NCI-H2196 (cell line): ENCODE data around the gene OLA1.

Source experiments
- DNase-seq: peaks from one replicate; lab custom pipeline; 2025; ENCODE audit not compliant: unreplicated experiment; lab: John Stamatoyannopoulos, UW

The OLA1 gene

DNA sequence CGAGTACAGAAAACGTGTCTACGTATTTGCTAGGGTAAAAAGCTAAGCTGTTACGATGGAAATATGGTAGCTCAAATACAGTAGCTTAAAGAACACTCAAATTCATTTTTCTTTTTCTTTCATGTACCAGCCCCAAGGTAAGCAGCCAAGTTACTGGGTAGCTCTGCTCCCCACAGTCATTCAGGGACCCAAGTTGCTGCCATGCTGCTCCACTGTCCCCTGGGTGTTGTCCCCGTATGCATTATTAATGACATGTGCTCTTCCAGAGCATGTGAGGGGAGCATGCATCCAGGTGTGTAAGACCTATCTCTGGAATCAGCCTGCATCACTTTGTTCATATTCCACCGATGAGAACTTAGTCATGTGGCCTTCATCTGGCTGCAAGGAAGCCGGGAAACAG lies 178.1 kb downstream of the OLA1 start:
- DNase-seq, result no peak

DNA sequence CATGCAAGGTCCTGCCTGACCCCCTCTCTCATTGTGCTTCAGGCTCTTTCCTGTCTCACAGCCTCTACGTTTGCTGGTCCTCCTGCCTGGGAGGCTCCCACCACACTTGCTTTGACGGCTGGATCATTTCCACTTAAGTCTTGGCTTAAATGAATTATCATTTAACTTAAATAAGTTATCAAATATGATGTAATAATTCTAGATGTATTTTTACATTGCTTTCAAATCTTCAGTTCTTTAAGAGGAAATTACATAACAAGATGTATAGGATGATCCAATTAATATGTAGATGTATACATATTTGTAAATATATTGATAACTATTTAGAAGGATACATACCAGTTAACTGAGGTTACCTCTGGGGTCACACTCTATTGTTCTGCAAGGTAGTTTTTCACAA lies 180.5 kb downstream of the OLA1 start:
- DNase-seq, result no peak

DNA sequence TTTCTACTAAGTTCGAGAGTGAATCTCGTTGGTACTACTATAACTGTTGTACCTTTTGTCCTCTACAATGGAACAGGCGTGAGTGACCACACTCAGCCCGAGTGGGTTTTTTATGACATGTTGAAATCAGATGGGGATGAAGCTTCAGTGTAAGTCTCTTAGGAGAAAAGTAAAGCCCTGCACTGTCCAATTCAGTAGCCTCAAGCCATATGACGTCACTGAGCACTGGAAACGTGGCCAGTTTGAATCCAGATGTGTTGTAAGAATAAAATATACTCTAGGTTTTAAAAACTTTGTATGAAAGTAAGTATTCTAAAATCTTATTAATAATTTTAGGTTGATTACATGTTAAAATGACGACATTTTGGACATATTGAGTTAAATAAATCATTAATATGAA lies 181.5 kb downstream of the OLA1 start:
- no peak for DNase-seq

DNA sequence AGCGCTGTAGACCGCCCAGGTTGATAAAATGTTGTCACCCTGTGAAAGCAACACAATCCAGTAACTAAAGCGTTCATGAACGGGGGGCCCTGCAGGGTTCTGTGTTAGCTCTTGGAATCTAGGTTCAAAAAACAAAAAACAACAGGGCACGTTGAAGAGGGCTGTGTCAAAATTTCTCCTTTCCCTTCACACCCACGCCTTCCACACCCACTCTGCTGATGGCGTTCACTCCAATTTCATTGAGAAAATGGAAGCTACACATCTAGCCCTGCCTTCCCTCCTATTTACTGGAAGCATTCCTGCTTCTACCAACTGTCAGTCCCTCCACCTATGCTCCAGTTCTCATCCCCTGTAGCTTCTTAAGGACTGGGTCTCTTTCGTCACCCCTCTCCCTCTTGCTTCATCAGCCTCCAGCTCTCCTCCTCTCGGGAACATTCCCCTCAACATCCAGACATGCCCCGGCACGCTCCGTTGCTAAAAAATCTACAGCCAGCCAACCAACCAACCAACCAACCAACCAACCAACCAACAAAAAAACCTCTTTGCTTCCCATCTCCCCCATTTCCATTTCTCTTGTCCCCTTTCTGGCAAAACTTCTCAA lies 184.7 kb downstream of the OLA1 start:
- no peak for DNase-seq

DNA sequence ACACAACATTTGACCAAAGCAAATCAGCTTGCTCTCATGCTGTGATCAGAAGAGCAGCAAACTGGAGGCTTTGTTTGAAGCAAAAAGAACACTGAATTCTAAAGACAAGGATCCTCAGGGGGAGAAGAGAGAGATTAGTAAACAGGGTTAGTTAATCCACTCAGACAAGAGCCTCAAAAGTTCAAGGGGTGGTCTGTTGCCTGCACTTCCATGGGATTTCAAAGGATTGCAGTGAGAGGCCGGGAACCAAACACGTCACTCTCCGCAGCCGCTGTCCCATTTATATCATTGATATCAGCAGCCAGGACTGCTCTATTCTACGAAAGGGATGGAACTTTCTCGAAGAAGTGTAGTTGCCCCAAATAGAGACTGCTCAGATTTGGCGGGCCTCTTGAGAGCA lies 185.4 kb downstream of the OLA1 start:
- DNase-seq, result no peak

DNA sequence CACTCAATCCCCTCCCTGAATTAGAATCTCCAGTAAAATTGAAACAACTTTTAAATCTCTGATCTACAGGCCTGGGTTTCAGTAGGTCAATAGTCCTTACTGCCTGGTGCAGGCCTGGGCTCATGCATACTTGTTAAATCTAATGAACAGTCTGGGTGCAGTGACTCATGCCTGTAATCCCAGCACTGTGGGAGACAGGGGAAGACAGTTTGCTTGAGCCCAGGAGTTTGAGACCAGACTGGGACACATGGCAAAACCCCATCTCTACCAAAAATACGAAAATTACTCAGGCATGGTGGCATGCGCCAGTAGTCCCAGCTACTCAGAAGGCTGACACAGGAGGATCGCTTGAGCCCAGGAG lies 188.5 kb downstream of the OLA1 start:
- DNase-seq, result no peak

DNA sequence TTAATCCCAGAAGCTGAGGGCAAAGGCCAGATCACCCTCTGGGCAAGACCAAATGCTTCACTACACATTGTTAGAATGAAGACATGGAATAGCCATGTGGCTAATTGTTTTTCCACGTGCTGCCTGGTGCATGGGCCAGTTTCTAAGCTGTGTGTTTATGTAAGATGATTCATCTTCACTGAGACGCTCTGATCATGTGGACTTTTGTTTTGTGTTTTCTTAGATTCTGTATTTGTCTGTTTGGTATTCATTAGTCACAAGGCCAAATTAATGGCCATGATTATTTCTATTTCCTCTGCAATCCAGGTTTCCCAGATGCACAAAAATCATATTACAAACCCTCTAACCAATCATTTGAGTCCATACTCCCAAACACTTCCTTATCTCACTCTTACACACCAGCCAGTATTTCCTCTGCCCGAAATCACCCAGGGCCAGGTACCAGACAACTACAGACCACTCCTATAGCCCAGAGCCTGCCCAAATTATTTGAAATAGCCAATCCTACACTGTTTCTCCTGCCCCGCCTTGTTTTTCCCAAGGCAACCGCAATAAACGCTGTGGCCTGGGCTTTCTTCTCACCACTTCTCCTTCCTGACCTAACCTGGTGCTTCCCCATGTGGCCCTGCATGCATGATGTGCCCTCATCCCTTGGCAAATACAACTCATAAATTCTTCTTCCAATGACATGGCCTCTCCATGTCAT lies 189.0 kb downstream of the OLA1 start:
- DNase-seq, result no peak

DNA sequence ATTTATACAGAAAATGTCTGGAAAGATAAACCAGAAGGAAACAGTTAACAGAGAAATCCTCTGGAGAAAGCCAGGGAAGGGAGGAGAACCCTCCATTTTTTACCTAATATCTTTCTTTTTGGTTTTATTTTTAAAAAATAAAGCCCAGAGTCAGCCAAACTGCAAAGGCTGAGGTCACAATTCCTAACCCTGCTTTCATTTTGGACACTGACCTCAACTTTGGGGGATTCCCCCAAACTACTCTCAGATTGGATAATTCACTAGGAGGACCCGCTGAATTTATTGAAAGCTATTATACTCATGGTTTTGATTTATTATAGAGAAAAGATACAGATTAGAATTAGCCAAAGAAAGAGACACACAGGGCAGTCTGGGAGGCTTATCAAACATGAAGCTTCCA lies 189.9 kb downstream of the OLA1 start:
- DNase-seq, result no peak

DNA sequence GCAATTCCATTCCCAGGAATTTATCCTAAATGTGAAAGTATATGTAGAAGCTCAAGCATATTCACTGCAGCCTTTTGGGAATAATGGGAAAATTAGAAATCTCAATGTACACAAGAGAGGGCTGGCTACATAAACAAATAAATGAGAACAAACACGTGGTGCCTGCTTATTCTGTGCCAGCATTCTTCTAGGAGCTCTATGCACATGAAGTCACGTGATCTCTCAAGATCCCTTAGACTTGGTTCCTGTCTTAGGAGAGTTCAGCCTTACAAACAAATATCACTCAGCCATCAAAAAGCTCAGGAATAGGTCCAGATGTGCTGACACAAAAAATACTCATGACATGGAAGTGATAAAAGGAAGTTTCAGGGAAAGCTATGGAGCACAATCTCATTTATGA lies 190.3 kb downstream of the OLA1 start:
- no peak for DNase-seq

DNA sequence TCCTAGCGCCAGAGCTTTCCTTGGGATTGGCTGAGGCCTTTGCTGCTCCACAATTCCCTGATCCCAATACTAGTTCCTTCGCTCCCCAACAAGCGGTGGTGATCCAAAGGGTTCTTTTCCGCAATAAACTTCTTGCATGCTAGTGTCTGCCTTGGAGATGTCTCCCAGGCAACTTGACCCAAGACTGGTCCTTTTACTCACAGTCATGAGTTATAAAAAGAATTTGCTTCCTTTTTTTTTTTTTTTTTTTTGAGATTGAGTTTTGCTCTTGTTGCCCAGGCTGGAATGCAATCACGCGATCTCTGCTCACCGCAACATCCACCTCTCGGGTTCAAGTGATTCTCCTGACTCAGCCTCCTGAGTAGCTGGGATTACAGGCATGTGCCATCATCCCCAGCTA lies 193.4 kb downstream of the OLA1 start:
- DNase-seq, result no peak

DNA sequence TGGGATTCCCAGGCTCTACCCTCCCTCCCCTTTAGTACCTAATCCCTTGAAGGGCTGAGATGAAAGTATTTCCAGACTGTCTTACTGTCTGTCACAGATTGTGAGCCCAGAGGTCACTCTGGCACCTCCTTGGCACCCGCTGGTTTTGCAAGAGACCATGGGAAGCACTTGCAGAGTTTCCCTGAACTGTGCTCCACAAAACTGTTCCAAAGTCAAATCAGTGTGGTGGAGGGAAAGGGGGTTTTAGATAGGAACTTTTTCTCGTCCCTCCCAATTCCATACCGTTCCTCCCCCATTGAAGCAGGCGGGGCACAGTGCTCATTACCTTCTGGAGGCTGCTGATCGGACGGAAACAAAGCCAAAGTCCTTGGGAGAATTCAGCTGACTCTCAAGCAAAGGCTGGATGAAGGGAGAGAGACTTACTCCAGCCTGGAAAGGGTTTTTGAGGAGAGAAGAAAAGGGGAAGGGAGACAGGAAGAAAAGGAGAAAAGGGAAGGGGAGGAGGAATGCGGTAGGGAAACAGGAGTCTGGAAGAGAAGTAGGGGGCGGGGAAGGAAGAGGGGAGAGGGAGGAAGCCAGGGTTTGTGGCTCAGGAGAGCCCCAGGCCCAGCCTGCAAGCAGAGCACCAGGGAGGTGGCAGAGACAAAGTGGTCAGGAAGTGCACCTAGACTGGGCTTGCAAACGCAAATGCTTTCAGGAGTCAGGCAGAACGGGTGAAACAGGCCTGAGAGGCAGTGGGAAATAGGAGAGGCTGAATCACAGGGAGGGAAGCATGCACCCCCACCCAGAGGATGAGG lies 194.8 kb downstream of the OLA1 start:
- DNase-seq, result no peak

DNA sequence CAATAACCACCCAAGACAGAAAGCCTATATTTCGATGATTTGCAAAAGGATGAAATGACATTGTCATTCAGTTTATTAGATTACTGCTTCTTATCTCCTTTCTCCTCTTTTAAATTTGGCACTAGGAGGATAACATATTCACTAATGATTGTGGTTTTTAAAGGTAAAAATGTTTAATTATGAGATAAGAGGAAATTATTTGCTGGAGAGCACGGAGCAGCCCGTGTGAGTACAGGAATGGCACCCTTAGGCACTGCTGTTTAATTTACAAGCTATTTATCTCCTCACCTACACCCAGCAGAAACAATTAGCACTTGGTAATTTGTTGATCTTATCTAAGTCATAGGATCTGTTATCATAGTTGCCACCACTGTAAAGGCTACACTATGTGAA lies 195.8 kb downstream of the OLA1 start:
- no peak for DNase-seq

DNA sequence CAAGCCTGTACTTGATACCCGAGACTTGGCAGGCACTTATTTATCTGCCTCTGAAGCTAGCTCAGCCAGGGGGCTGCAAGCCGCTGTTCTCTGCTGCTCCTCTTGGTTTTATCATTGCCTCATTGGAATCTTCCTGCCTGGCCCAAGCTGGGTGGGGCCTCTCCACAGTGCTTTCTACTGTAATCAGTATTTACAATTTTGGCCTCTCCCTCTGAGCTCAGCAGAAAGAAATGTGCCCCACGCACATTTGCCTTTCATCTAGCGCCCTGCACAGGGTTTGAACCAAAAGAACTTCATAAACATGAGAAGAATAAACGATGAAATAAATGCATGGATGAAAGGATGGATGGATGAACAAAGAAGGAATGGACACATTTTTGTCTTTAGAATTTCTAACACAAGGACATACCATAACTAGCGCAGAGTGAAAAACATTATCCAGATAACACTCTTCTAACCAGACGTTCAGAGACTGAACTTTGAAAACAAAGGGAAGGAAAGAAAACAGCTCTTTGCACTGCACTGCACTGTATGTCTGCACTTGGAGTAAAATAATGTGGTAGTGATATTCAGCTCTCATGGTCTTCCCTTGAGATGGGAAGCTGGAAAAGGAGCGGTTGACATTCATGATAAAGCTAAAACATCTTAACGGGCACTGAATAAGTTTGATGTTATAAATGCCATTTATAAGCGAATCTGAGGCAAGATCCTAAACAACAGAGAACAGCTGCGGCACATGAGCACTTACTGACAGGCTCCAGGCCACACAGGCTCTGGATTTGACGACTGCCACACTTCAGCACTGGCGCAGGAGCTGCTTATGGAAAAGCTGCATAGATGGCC lies 196.4 kb downstream of the OLA1 start:
- DNase-seq, result no peak

DNA sequence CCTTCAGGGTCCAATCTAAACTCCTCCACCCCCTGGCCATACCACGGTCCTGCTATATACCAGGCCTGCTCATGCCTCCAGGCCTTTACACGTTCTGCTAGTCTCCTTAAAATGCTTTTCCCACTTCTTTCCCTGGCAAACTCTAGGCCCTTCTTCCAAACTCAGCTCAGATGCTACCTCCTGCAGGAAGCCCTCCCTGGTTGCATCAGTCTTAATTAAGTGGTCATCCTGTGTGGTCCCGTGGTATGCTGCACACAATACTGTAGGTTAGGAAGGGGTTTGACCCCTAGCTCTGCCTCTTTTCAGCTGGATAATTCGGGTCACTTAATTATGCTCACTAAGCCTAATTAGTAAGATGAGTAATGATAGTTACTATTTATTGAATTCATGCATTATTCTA lies 197.3 kb downstream of the OLA1 start:
- no peak for DNase-seq

DNA sequence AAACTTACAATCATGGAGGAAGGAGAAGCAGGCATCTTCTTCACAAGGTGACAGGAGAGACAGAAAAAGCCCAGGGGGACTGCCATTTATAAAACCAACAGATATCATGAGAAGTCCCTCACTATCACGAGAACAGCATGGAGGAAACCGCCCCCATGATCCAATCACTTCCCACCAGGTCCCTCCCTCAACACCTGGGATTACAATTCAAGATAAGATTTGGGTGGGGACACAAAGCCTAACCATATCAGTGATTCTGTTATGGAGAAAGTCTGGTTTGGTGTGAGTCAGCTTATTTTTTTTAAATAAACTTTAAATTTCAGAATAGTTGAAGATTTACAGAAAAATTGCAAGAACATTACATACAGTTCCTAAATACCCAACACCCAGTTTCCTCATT lies 198.4 kb downstream of the OLA1 start:
- DNase-seq, result no peak

DNA sequence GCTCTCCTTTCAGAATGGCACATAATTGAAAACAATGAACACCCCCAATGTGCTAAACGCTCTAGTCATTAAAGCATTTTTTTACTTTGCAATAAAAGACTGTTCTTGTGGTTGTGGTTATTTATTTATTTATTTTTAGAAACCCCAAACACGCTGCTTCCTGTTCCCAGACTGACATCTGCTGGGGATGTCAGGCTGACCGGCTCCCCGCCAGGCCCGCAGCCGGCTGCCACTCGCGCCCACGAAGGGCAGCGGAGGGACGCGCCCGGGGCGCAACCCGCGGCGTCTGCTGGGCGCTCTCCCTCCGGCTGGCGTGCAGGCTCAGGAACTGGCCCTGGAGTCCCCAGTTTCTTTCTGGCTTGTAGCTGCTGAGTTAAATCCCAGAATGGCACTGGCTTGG lies 200.1 kb downstream of the OLA1 start:
- DNase-seq, result no peak

DNA sequence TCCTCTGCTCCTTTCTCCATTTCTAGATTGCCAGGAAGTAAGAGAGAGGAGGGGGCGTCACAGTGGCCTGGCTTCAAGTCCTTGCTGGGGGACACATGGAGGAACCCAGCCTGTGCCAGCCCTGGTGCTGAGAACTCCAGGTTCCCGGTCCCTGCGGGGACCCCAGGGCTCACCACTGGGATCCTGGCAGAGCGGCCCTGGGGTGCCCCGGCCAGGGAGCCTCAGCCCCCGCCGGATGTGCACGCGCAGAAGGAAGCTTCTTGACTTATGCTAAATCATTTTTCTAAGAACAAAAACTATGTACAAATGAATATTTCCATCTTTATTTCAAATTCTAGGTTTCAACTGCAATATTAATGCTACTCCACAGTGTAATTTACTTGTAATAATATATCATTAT lies 200.6 kb downstream of the OLA1 start:
- DNase-seq, result no peak

DNA sequence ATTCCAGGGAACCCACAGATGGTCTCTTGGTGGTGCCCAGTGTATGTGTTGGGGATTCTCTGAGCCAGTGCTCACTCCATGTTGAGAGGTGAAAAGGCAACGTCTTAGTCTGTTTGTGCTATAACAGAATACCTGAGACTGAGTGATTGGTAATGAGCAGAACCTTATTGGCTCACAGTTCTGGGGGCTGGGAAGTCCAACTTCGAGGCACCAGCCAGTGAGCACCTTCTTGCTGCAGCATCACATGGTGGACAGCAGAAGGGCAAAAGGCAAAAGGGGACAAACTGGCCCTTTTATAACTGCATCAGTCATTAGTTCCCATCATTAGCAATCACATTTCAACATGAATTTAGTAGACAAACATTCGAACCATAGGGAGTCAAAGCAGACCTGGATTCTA lies 202.2 kb downstream of the OLA1 start:
- DNase-seq, result no peak

DNA sequence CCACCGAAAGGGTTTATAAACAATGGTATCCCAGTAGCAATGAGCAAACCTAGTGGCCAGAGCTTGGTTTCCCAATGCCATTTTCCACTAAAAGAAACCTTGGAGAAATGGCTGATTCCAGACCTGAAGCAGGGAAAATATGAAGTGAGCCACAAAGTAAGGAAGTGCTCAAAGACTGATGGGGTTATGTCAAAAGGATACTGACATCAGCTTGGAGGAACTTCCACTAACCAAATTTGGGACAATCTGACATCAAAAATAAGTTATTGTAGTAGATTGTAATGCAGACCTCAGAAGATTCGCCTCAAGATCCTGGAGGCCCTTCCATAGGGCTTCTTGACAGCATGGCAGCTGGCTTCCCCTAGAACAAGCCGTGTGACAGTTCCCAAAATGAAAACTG lies 203.8 kb downstream of the OLA1 start:
- no peak for DNase-seq

DNA sequence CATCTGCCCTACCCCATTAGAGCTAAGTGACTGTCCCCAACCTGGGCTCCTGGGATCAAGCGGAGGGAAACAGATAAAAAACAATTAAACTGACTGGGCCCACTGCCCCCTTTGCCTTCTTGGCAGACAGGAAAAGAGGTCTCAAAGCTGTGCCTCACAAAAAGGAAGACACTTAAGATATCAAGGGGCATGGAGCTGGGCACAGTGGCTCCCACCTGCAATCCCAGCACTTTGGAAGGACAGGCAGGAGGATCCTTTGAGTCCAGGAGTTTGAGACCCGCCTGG lies 208.0 kb downstream of the OLA1 start:
- DNase-seq, result no peak

DNA sequence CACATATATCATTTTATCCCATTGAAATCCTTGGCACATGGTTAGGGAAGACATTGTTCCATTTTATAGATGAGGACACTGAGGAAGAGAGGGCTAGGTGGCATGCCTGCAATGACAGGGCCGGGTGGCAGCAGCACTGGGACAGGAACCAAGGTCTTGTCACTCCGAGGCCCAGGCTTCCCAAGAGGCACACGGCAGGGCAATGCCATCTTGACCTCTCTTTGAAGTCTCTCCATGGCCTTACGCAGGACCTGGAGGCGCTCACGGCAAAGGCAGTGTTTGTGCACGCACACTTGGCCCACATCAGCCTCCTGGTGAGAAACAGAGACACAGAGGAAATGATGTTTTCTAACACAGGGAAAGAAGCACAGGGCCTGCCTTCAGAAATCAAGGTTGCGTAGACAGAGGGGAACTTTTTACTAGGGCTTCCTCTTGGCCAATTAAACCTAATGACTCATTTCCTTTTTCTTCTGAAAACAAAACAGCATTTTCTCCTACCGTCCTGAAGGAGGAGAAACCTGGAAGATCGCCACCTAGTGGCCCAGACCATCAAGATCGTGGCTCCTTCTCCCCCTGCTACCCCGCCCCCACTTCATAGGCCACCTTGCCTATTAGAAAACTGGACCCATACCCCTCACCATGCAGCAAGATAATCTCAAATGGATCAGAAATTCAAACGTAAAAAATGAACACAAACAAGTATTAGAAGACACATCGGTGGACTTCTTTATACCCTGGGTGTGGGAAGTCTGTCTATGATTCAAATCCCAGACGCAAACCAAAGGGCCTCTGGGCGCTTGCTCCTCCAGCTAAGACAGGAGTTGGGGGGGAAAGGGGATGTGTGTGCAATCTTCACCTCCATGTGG lies 208.5 kb downstream of the OLA1 start:
- peak; percentile 75 for DNase-seq
